ENCODE results near the gene GUCD1.
"Not testable (repeated sequence)": the region's sequence is repeated elsewhere in the genome, so short reads cannot be mapped to it uniquely, and the experiment has no call there.

GUCD1 gene

DNA sequence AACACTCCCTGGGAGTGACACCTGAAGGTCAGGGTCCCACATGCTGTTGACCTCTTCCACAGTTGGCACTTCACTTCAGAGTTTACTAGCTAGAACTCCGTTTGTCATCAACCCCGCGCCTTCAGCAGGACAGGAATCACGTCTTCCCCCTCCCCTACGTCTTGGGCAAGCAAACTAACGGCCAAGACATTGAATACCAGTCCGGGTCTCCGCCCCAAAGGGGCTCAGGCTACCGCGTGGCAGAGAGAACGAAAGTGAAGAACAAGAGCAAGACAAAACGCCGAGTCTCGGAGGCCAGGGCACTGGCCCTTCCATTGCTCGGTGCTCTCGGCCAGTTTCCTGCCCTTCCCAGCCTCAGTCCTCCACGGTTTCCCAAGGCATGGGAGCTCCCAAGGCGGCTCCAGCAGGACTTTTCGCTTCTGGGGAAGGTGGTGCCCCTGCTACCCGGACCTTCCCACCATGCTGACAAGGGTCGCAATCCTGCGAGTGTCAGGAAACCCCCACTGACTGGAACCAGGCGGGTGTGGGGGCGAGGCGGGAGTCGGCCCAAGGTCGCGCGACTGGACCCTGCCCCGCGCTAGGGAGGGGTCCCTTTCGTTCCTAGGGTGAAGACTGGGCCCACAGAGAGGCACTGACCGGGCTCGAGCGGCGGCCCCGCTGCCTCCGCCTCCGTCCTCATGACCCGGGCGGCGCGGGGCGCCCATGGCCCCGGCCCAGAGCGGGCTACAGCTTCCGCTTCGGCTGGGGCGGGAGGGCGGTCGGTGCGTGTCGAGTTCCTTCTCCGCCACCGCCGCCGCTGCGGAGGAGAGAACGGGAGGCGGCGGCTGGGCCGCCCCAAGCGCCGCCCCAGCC is at the start of gene GUCD1:
TSS of gene GUCD1 (minus strand) at position 826 of the 852 bp plus-strand sequence. CDS start at position 679, 147 bp downstream.
- DNase-seq (ENCODE audit: low read depth, low spot score), result no peak
- CTCF ChIA-PET, result interaction anchor here (0.6 to 1.0 kb wide), 3 partner anchors 10 to 397 kb away, joined by 3 read pairs; no protein-coding TSS in a partner anchor
- POLR2A ChIA-PET, result interaction anchor here (0.6 to 1.3 kb wide), 3 partner anchors 10 to 146 kb away, joined by 3 to 8 read pairs (median 3); no protein-coding TSS in a partner anchor
- peak within 1 kb of the TSS; percentile 98 for H3K4me3 ChIP-seq (ENCODE audit: low read depth, low read length)
- TF ChIP-seq, protein P1, sequence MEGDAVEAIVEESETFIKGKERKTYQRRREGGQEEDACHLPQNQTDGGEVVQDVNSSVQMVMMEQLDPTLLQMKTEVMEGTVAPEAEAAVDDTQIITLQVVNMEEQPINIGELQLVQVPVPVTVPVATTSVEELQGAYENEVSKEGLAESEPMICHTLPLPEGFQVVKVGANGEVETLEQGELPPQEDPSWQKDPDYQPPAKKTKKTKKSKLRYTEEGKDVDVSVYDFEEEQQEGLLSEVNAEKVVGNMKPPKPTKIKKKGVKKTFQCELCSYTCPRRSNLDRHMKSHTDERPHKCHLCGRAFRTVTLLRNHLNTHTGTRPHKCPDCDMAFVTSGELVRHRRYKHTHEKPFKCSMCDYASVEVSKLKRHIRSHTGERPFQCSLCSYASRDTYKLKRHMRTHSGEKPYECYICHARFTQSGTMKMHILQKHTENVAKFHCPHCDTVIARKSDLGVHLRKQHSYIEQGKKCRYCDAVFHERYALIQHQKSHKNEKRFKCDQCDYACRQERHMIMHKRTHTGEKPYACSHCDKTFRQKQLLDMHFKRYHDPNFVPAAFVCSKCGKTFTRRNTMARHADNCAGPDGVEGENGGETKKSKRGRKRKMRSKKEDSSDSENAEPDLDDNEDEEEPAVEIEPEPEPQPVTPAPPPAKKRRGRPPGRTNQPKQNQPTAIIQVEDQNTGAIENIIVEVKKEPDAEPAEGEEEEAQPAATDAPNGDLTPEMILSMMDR (IDR thresholded peaks at IDR 0.05; ENCODE audit: insufficient read depth, low read length, missing control alignments), result no peak

DNA sequence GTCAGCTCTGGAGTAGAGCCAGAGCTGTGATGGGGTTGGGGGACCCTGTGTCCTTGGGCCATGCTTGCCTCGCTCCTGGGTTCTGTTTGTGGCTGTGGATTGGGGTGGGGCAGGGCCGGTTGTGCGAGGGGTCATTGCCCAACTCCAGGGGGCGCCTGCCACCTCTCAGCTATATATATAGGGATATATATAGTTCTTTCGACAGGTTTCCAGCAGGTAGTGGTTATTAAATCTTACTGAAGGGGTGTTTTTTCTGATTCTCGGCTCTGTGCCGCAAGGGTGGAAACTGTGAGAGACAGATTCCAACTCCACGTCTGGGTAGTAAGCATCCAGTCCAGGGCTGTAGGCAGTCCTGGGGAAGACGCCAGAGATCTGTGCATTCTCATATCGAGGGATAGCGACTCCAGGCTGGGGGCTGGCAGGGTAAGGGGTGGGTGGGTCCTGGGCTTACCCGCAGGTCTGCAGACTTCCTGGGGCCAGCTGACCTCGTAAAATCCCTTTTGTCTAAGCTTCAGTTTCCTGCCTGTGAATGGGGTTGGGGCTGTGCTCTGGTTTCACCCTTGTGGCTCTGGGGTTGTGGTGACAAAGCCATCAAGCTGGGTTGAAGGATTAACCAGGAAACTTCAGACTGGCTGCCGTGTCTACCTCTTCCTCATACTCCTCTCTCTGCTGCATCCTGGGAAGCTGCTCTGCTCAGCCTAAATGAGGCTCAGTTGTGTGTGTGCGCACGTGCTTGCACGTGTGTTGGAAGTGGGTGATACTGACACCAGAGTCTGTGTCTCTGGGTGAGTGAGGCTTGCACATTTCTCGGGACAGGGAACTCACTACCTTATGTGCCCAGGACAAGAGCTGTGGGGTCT is 49.1 kb upstream of the GUCD1 start:
- DNase-seq (ENCODE audit: low read depth, low spot score); H3K4me3 ChIP-seq (ENCODE audit: low read depth, low read length); POLR2A ChIA-PET; CTCF ChIA-PET: not testable (repeated sequence)

DNA sequence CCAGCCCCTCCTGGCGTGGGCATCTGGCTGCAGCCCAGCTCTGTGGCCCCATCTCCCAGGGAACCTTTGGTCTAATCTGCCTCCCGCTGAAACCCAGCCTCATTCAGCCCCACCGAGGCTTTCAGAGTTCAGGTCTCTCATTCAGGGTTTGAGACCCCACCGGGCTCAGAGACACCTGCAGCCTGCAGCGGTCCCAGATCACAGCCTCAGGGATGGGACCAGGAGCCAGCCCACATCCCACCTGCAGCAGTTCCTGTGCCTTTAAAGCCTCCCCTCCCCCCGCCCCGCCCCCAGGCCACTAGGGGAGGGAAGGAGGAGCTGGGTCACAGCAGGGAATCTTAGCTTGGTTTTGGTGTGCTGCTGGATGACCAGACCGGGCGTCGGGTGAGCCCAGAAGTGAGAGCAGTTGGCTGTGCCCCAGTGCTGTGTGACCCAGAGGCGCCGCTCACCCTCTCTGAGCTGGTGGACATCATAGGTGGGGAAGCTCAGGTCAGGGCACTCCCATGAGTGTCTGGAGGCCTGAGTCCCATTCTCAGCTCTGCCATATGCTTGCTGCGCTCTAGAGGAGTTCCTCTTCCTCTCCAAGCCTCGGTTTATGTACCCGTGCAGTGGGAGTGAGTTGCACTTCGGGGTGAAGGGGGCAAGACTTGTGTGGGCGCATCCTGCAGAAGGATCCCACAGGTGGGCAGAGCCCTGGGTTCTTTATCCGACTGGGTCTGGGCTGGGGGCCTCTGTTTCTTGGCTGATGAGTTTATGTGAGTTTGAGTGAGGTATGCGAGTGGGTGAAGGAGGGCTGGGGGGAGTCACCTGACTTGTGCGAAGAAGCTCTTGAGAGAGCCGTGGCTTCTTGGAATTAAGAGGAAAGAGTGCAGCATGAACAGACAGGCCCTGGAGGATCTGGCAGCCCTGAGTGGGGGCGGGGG is 48.2 kb upstream of the GUCD1 start, which contains the start of gene GGT1:
TSS of gene GGT1 (plus strand) at position 347 of the 923 bp plus-strand sequence. CDS start 7,889 bp downstream, outside the sequence.
- POLR2A ChIA-PET; CTCF ChIA-PET; H3K4me3 ChIP-seq (ENCODE audit: low read depth, low read length); DNase-seq (ENCODE audit: low read depth, low spot score): not testable (repeated sequence)

DNA sequence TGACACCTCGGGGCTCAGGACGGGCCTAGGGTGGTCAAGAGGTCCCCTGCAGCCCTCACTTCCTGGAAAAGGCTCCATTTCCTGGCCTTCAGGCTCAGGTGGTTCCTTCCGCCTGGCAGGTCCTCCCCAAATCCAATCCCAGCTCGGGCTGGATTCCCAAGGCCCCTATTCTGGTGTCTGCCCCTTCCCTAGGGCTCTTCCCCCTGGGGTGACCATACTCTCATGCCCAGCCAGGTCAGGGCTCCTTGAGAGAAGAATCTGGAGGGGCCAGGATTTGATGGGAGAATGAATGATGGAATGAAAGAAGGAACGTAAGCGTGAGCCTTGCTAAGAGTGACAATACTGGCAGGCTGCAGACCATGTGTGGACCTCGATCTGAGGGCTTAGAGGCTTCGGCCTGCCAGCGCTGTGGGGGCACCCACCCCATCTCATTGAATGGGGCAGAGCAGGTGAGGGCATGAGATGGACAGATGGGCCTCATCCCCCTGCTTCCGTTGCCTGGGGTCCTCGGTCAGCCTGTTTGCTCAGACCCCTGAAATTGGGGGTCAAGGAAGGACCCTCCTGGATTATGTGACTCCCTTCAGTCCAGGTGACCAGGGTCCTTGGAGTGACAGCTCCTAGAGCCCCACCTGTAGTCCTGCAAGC is 47.3 kb upstream of the GUCD1 start:
- POLR2A ChIA-PET; CTCF ChIA-PET; H3K4me3 ChIP-seq (ENCODE audit: low read depth, low read length); DNase-seq (ENCODE audit: low read depth, low spot score): not testable (repeated sequence)

DNA sequence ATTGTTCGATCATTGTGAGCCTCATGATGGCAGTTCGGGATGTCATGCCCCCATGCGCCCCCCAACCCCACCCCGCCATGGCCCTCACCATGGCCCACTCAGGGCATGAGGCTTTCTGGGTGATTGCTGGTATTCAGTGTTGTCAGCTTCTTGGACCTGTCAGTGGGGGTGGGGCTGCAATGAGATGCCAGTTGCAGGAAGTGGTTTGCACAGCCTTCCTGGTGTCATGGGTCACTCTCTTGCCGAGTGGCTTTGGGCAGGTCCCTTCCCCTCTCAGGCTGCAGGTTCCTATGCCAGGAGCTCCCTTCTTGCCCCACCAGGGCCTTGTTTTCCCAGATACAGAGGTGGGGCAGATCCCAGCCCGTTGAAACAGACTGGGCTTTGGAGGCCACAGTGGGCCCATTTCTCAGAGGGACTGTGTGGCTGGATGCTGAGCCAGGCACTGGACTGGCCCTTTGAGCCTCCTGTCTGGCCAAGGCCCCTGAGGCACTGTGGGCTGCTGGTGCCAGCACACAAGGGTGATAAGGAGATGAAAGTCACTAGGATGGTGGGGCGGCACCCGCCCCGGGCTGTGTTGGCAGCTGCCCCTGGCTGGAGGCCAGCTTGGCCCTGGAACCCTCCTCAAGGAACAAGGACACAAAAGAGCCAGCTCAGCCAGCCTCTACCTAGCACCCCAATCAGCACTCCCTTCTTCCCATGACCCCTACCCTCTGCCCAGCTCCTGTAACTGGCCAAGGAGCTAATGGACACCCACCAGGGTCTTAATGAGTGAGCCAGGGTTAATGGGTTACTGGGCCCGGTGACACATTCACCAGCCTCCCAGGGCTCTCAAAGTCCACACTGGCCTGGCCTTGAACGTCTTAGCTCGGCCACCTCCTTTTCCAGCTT is 46.5 kb upstream of the GUCD1 start:
- no peak for DNase-seq (ENCODE audit: low read depth, low spot score)
- TF ChIP-seq, protein P1 (IDR thresholded peaks at IDR 0.05; ENCODE audit: insufficient read depth, low read length, missing control alignments), result no peak
- ChIA-PET POLR2A (no interaction called here), CTCF (no interaction called here)
- H3K4me3 ChIP-seq (ENCODE audit: low read depth, low read length), result no peak overlapping the region

DNA sequence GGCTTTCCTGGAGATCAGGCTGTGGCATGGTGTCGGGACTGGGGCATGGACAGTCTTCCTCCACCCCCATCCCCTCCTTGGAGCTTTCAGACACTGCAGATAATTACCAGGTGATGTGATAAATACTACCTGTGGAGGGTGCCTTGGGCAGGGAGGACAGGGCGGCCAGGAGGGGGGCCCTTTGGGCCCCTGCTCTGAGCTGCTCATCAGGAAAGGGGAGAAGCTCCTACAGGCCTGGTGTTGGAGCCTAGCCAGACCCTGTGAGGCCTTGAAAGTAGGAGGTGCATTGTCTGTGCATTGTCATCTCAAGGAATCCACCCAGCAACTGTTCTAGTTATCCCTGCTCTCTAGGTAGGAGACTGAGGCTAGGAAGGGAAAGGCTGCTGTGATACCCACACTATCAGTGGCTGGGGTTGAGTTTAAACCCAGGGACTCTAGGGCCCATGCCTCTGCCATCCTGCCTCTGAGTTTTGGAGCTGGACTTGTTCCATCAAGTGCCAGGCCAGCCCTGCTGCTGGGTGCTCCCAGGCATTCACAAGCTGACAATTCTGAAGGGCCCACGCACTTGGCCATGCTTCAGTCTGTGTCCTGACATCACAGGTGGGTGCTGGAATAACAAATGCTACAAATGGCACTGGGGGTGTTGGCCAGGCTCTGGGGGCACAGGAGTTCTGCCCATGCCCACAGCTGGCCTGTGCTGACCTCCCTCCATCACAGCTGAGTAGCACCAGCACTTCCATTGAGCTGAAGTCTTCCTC is 45.2 kb upstream of the GUCD1 start:
- CTCF ChIA-PET, result interaction anchor here (0.6 kb wide), 1 partner anchor 1720 kb away, joined by 3 read pairs; no protein-coding TSS in a partner anchor
- DNase-seq (ENCODE audit: low read depth, low spot score); POLR2A ChIA-PET; H3K4me3 ChIP-seq (ENCODE audit: low read depth, low read length): not testable (repeated sequence)

DNA sequence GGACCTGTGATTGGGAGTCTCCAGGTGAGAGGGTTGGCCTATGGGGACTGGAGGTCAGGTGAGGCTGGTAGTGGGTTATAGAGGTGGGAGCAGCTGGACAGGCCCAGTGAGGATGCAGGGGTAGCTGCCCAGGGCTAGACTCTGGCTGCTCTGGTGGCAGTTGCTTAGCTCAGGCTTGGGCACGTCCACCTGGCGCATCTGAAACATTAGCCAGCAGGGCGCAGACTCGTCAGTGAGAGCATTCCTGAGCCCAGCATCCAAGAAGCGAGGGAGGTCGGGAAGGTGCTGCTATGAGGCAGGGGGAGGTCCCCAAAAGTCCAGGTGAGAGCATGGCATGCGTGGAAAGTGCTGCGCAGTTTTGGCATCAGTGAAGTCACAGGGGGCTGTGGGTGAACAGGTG is 44.6 kb upstream of the GUCD1 start:
- TF ChIP-seq, protein P1 (IDR thresholded peaks at IDR 0.05; ENCODE audit: insufficient read depth, low read length, missing control alignments), result no peak
- H3K4me3 ChIP-seq (ENCODE audit: low read depth, low read length), result no peak overlapping the region
- ChIA-PET POLR2A (no interaction called here), CTCF (interaction anchor here (0.6 kb wide), 1 partner anchor 1721 kb away, joined by 3 read pairs; no protein-coding TSS in a partner anchor)
- DNase-seq (ENCODE audit: low read depth, low spot score), result no peak

DNA sequence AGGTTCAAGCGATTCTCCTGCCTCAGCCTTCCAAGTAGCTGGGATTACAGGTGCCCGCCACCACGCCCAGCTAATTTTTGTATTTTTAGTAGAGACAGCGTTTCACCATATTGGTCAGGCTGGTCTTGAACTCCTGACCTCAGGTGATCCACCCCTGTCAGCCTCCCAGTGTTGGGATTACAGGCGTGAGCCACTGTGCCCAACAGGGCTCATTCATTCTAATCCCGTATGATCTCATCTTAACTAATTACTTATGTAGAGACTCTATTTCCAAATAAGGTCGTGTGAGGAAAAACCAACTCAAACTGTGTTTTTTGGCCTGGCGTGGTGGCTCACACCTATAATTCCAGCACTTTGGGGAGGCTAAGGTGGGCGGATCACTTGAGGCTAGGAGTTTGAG is 42.1 kb upstream of the GUCD1 start:
- POLR2A ChIA-PET; DNase-seq (ENCODE audit: low read depth, low spot score); CTCF ChIA-PET; H3K4me3 ChIP-seq (ENCODE audit: low read depth, low read length): not testable (repeated sequence)
